Hypothalamus (tissue), 51 donors: Measurements from ENCODE around the gene SHISA6.

Experiments used
- DNase-seq, 51 donors: peaks; one replicate each; lab custom pipeline; 2025; lab: John Stamatoyannopoulos, UW

Gene SHISA6

GRCh38 chr17:11240841-11241610 is at the start of gene SHISA6:
SHISA6 (plus strand) TSS chr17:11241213.
- peak in 10 of 51 donors; percentile 6 to 46 (median 26) for DNase-seq

GRCh38 chr17:11195801-11196200 is 45.2 kb upstream of the SHISA6 start:
- no peak for DNase-seq

- DNase-seq, result no peak
These were observed 36.0 kb upstream of the SHISA6 start for GRCh38 chr17:11204991-11205390.

- DNase-seq, result no peak
These were observed 35.4 kb upstream of the SHISA6 start for GRCh38 chr17:11205659-11206058.

GRCh38 chr17:11209906-11210305 is 31.1 kb upstream of the SHISA6 start:
- DNase-seq, result no peak

GRCh38 chr17:11212792-11213191 is 28.2 kb upstream of the SHISA6 start:
- DNase-seq, result no peak

- no peak for DNase-seq
These were observed 24.0 kb upstream of the SHISA6 start for GRCh38 chr17:11216976-11217375.

GRCh38 chr17:11221196-11221595 is 19.8 kb upstream of the SHISA6 start:
- no peak for DNase-seq

GRCh38 chr17:11221721-11222120 is 19.3 kb upstream of the SHISA6 start:
- DNase-seq, result no peak

- DNase-seq, result no peak
These were observed 2.3 kb upstream of the SHISA6 start for GRCh38 chr17:11238705-11239104.

- peak in 1 of 51 donors; percentile 13 for DNase-seq
These were observed 1.5 kb upstream of the SHISA6 start for GRCh38 chr17:11239379-11239970.

- DNase-seq, result peak in 26 of 51 donors; percentile 5 to 67 (median 38)
These were observed 772 bp upstream of the SHISA6 start for GRCh38 chr17:11240041-11240840.

GRCh38 chr17:11241611-11242226 is 706 bp downstream of the SHISA6 start:
- peak in 3 of 51 donors; percentile 8 to 29 (median 11) for DNase-seq

- DNase-seq, result no peak
These were observed 1.4 kb downstream of the SHISA6 start for GRCh38 chr17:11242411-11242810.

- DNase-seq, result no peak
These were observed 3.8 kb downstream of the SHISA6 start for GRCh38 chr17:11244776-11245175.

- DNase-seq, result peak in 1 of 51 donors; percentile 11
These were observed 4.2 kb downstream of the SHISA6 start for GRCh38 chr17:11245187-11245586.

GRCh38 chr17:11245791-11246190 is 4.8 kb downstream of the SHISA6 start:
- peak in 7 of 51 donors; percentile 4 to 33 (median 9) for DNase-seq

- DNase-seq, result no peak
These were observed 9.1 kb downstream of the SHISA6 start for GRCh38 chr17:11250161-11250560.

- DNase-seq, result no peak
These were observed 10.6 kb downstream of the SHISA6 start for GRCh38 chr17:11251561-11252107.

GRCh38 chr17:11252146-11252545 is 11.1 kb downstream of the SHISA6 start:
- DNase-seq, result no peak

- no peak for DNase-seq
These were observed 15.9 kb downstream of the SHISA6 start for GRCh38 chr17:11256877-11257276.
